Mesenchymal stem cell (in vitro differentiated cells and primary cell): ENCODE results near the gene C18orf63.

Source experiments
- DNase-seq: peaks from one replicate; pipeline ENCODE4 v3.0.0-alpha.2; 2013
- H2AFZ ChIP-seq: one replicate; pipeline ENCODE4 v1.6.1; 2013; ENCODE audit warnings: low read depth, mild to moderate bottlenecking, control low read depth, inconsistent platforms, low read length, moderate library complexity
- H2AK5ac ChIP-seq: 2 replicates; pipeline ENCODE4 v1.6.1; 2013; ENCODE audit warnings: low read length, moderate library complexity, mild to moderate bottlenecking, inconsistent platforms; ENCODE audit not compliant: severe bottlenecking
- H2BK120ac ChIP-seq: one replicate; pipeline ENCODE4 v1.6.1; 2013; ENCODE audit warnings: low read depth, mild to moderate bottlenecking, inconsistent platforms, low read length, moderate library complexity
- H2BK12ac ChIP-seq, 2 experiments: one replicate each; pipeline ENCODE4 v1.6.1; 2013; ENCODE audit warnings: inconsistent platforms in 2 of 2, low read length in 2 of 2, mild to moderate bottlenecking in 2 of 2, moderate library complexity in 2 of 2, control low read depth in 1 of 2
- H2BK15ac ChIP-seq: one replicate; pipeline ENCODE4 v1.6.1; 2013; ENCODE audit warnings: mild to moderate bottlenecking, low read depth, inconsistent platforms; ENCODE audit not compliant: poor library complexity, severe bottlenecking
- H2BK5ac ChIP-seq: 2 replicates; pipeline ENCODE4 v1.6.1; 2013; ENCODE audit warnings: low read depth, mild to moderate bottlenecking, low read length, control low read depth, inconsistent platforms; ENCODE audit not compliant: poor library complexity, severe bottlenecking
- H3K14ac ChIP-seq, 2 experiments: one replicate each; pipeline ENCODE4 v1.6.1; 2013; ENCODE audit warnings: inconsistent platforms in 2 of 2, low read length in 2 of 2, control low read depth in 1 of 2, mild to moderate bottlenecking in 1 of 2, moderate library complexity in 1 of 2
- H3K18ac ChIP-seq, 2 experiments: one replicate each; pipeline ENCODE4 v1.6.1; 2013; ENCODE audit warnings: inconsistent platforms in 2 of 2, low read length in 2 of 2, control low read depth in 1 of 2, low read depth in 1 of 2, mild to moderate bottlenecking in 1 of 2
- H3K23ac ChIP-seq, 2 experiments: one replicate each; pipeline ENCODE4 v1.6.1; 2013; ENCODE audit warnings: inconsistent platforms in 2 of 2, low read length in 2 of 2, mild to moderate bottlenecking in 2 of 2, moderate library complexity in 2 of 2, control low read depth in 1 of 2
- H3K27ac ChIP-seq: 2 replicates; pipeline ENCODE4 v1.5.1; 2013; ENCODE audit warnings: mild to moderate bottlenecking, moderate library complexity, low read length, control low read depth, inconsistent platforms; ENCODE audit not compliant: poor library complexity, severe bottlenecking
- H3K27me3 ChIP-seq, 2 experiments: 2 replicates each; pipeline versions ENCODE4 v1.6.1 to v1.7.0; 2013; ENCODE audit warnings: low read length in 2 of 2, mild to moderate bottlenecking in 2 of 2, moderate library complexity in 2 of 2, control low read depth in 1 of 2, inconsistent platforms in 1 of 2; ENCODE audit not compliant: control insufficient read depth in 1 of 2, insufficient read depth in 1 of 2
- H3K36me3 ChIP-seq, 2 experiments: 2 replicates each; pipeline versions ENCODE4 v1.6.1 to v1.7.0; 2013; ENCODE audit warnings: low read length in 2 of 2, control low read depth in 1 of 2, inconsistent platforms in 1 of 2, low read depth in 1 of 2, mild to moderate bottlenecking in 1 of 2; ENCODE audit not compliant: insufficient read depth in 2 of 2, control insufficient read depth in 1 of 2
- H3K4ac ChIP-seq, 2 experiments: one replicate each; pipeline ENCODE4 v1.6.1; 2013; ENCODE audit warnings: inconsistent platforms in 2 of 2, low read length in 2 of 2, mild to moderate bottlenecking in 2 of 2, moderate library complexity in 2 of 2, control low read depth in 1 of 2, low read depth in 1 of 2
- H3K4me1 ChIP-seq: 2 replicates; pipeline ENCODE4 v1.6.1; 2013; ENCODE audit warnings: low read depth, low read length, control low read depth; ENCODE audit not compliant: control insufficient read depth, insufficient read depth
- H3K4me2 ChIP-seq: 2 replicates; pipeline ENCODE4 v1.6.1; 2013; ENCODE audit warnings: low read length, mild to moderate bottlenecking, inconsistent platforms; ENCODE audit not compliant: poor library complexity, severe bottlenecking
- H3K4me3 ChIP-seq, 2 experiments: 2 replicates each; pipeline versions ENCODE4 v1.5.1 to v1.7.0; 2013; ENCODE audit warnings: low read length in 2 of 2, mild to moderate bottlenecking in 2 of 2, control low read depth in 1 of 2, low read depth in 1 of 2; ENCODE audit not compliant: insufficient read depth in 1 of 2
- H3K79me1 ChIP-seq: replicated peaks from 2 replicates; pipeline ENCODE4 v1.6.1; 2013; ENCODE audit warnings: mild to moderate bottlenecking, control low read depth, low read length, inconsistent platforms; ENCODE audit not compliant: poor library complexity, severe bottlenecking
- H3K9ac ChIP-seq: 2 replicates; pipeline ENCODE4 v1.7.0; 2013; ENCODE audit warnings: mild to moderate bottlenecking, low read length, moderate library complexity
- H3K9me3 ChIP-seq: 2 replicates; pipeline ENCODE4 v1.7.0; 2013; ENCODE audit warnings: mild to moderate bottlenecking, low read length; ENCODE audit not compliant: control insufficient read depth
- H4K8ac ChIP-seq: one replicate; pipeline ENCODE4 v1.6.1; 2013; ENCODE audit warnings: inconsistent platforms, mild to moderate bottlenecking, low read length, moderate library complexity
- H4K91ac ChIP-seq: one replicate; pipeline ENCODE4 v1.6.1; 2013; ENCODE audit warnings: mild to moderate bottlenecking, low read length, inconsistent platforms
- WGBS: methylation state at CpG from one replicate; pipeline ENCODE4 v1.1.7; 2013; ENCODE audit warnings: mixed read lengths; 5-methylcytosine and 5-hydroxymethylcytosine counted together

The C18orf63 gene

GRCh38 chr18:74378179-74378682, 62.6 kb downstream of the C18orf63 start:
- H2BK12ac ChIP-seq: no peak overlapping the region
- no peak overlapping the region for H4K8ac ChIP-seq
- H3K4me2 ChIP-seq: no peak overlapping the region
- H3K14ac ChIP-seq: no peak overlapping the region
- no peak overlapping the region for H2BK15ac ChIP-seq
- no peak overlapping the region for H3K4me3 ChIP-seq
- 82% methylated on average over 4 of the region's 4 CpGs for WGBS
- no peaks in the 10 kb centered on the region for H3K36me3 ChIP-seq
- peaks cover 8% of the 10 kb centered on the region for H3K4me1 ChIP-seq
- no peak overlapping the region for H3K4ac ChIP-seq
- DNase-seq: no peak
- H2AFZ ChIP-seq: no peak overlapping the region
- no peak overlapping the region for H2BK120ac ChIP-seq
- H3K23ac ChIP-seq: no peak overlapping the region
- H3K18ac ChIP-seq: no peak overlapping the region
- peaks cover 4 to 12% of the 10 kb centered on the region in 2 experiments for H3K27me3 ChIP-seq
- no peak overlapping the region for H2BK5ac ChIP-seq
- no peak overlapping the region for H3K27ac ChIP-seq
- H2AK5ac ChIP-seq: no peak overlapping the region
- H3K9ac ChIP-seq: peak overlapping the region; percentile 3
- no peak overlapping the region for H4K91ac ChIP-seq
- no peaks in the 10 kb centered on the region for H3K79me1 ChIP-seq
- no peaks in the 10 kb centered on the region for H3K9me3 ChIP-seq

GRCh38 chr18:74380916-74381315, 65.3 kb downstream of the C18orf63 start:
- no peaks in the 10 kb centered on the region for H3K9me3 ChIP-seq
- no peak overlapping the region for H2AFZ ChIP-seq
- no peak overlapping the region for H3K9ac ChIP-seq
- H4K91ac ChIP-seq: no peak overlapping the region
- H3K27ac ChIP-seq: no peak overlapping the region
- H3K14ac ChIP-seq: no peak overlapping the region
- peaks cover 6% of the 10 kb centered on the region for H3K4me1 ChIP-seq
- DNase-seq: no peak
- no peaks in the 10 kb centered on the region for H3K36me3 ChIP-seq
- H3K79me1 ChIP-seq: no peaks in the 10 kb centered on the region
- no peak overlapping the region for H2BK12ac ChIP-seq
- WGBS: 89% methylated on average over 9 of the region's 10 CpGs
- H3K4me3 ChIP-seq: no peak overlapping the region
- H2AK5ac ChIP-seq: no peak overlapping the region
- peaks cover 4 to 12% of the 10 kb centered on the region in 2 experiments for H3K27me3 ChIP-seq
- no peak overlapping the region for H2BK5ac ChIP-seq
- no peak overlapping the region for H2BK120ac ChIP-seq
- no peak overlapping the region for H3K4ac ChIP-seq
- no peak overlapping the region for H4K8ac ChIP-seq
- no peak overlapping the region for H3K18ac ChIP-seq
- no peak overlapping the region for H2BK15ac ChIP-seq
- H3K4me2 ChIP-seq: no peak overlapping the region
- H3K23ac ChIP-seq: no peak overlapping the region

GRCh38 chr18:74381621-74382295, 66.1 kb downstream of the C18orf63 start:
- Histone ChIP-seq H2AK5ac (no peak overlapping the region), H2AFZ (no peak overlapping the region), H2BK120ac (no peak overlapping the region), H3K36me3 (no peaks in the 10 kb centered on the region), H3K14ac (no peak overlapping the region), H2BK12ac (no peak overlapping the region), H2BK15ac (no peak overlapping the region), H3K4me1 (peaks cover 3% of the 10 kb centered on the region), H4K8ac (no peak overlapping the region), H3K4me3 (no peak overlapping the region), H3K4ac (no peak overlapping the region), H3K18ac (no peak overlapping the region), H3K27ac (no peak overlapping the region), H4K91ac (no peak overlapping the region), H3K9ac (no peak overlapping the region), H2BK5ac (no peak overlapping the region), H3K27me3 (peaks cover 4 to 16% of the 10 kb centered on the region in 2 experiments), H3K9me3 (no peaks in the 10 kb centered on the region), H3K79me1 (no peaks in the 10 kb centered on the region), H3K4me2 (no peak overlapping the region), H3K23ac (no peak overlapping the region)
- 86% methylated on average over 17 of the region's 17 CpGs for WGBS
- DNase-seq: no peak

- Histone ChIP-seq H2BK5ac (no peak overlapping the region), H2BK15ac (no peak overlapping the region), H2AFZ (no peak overlapping the region), H3K23ac (no peak overlapping the region), H3K4me2 (no peak overlapping the region), H2BK120ac (no peak overlapping the region), H3K27ac (no peak overlapping the region), H3K9ac (no peak overlapping the region), H3K4me3 (no peak overlapping the region), H3K14ac (no peak overlapping the region), H4K91ac (no peak overlapping the region), H3K27me3 (peaks cover 4 to 16% of the 10 kb centered on the region in 2 experiments), H3K4me1 (peaks cover 3% of the 10 kb centered on the region), H3K9me3 (no peaks in the 10 kb centered on the region), H3K4ac (no peak overlapping the region), H3K18ac (no peak overlapping the region), H2BK12ac (no peak overlapping the region), H3K36me3 (no peaks in the 10 kb centered on the region), H4K8ac (no peak overlapping the region), H3K79me1 (no peaks in the 10 kb centered on the region), H2AK5ac (no peak overlapping the region)
- DNase-seq: no peak
- 84% methylated on average over 10 of the region's 10 CpGs for WGBS
Observed at GRCh38 chr18:74382481-74383017, 66.9 kb downstream of the C18orf63 start.
